ENCODE results near the gene RPS8. TPM values are rescaled to one million over a fixed set of nuclear protein-coding genes. Genes with fewer than 3 reads are reported as not detected.

The RPS8 gene
- total RNA-seq, 1 donor = 1,221 TPM

DNA sequence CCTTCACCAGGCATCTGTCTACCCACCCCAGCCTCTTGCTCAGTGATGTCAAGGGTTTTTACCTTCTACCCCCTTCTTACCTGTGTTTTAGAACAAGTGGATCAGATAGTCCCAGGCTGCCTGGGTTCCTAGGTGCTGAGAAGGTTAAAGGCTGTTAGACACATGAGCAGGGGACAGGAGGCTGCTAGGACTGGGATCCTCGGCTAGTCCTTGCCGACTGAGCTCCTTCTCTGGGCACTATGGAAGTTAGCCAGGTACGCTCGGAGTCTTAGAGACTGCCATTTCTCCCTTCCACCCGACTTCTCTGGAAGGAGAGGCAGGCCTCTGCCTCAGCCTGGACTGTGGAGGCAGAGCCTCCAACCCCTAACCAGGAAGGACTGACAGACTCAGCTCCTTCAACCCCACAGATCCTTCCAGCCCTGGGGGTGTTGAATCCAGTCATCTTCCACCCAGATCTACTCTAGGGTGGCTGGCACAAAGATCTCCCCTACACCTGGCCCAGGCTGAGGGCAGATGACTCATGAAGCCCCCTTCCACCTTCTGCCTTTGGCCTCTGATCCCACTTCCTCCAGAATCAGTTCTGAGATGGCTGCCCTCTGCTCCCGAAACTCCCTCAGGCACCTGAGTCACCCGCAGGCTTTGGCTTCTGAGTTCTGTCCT, 31.5 kb downstream of the RPS8 start, which contains the start of gene DYNLT4:
TSS of gene DYNLT4 (minus strand) at position 648 of the 660 bp plus-strand sequence. CDS start 683 bp downstream, outside the sequence.
- peak within 1 kb of the TSS; percentile 74 for H2AFZ ChIP-seq (ENCODE audit: low read length)
- H3K4me3 ChIP-seq (ENCODE audit: insufficient read depth, low read length) = peak within 1 kb of the TSS; percentile 55
- TF ChIP-seq, protein P1, sequence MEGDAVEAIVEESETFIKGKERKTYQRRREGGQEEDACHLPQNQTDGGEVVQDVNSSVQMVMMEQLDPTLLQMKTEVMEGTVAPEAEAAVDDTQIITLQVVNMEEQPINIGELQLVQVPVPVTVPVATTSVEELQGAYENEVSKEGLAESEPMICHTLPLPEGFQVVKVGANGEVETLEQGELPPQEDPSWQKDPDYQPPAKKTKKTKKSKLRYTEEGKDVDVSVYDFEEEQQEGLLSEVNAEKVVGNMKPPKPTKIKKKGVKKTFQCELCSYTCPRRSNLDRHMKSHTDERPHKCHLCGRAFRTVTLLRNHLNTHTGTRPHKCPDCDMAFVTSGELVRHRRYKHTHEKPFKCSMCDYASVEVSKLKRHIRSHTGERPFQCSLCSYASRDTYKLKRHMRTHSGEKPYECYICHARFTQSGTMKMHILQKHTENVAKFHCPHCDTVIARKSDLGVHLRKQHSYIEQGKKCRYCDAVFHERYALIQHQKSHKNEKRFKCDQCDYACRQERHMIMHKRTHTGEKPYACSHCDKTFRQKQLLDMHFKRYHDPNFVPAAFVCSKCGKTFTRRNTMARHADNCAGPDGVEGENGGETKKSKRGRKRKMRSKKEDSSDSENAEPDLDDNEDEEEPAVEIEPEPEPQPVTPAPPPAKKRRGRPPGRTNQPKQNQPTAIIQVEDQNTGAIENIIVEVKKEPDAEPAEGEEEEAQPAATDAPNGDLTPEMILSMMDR (IDR thresholded peaks at IDR 0.05; ENCODE audit: extremely low read depth, low read depth, low read length) = no peak
- peaks cover 57% of the 10 kb centered on the region for H3K36me3 ChIP-seq (ENCODE audit: insufficient read depth, low read length)
- H3K9me3 ChIP-seq (ENCODE audit: low read depth, low read length) = no peaks in the 10 kb centered on the region
- peak within 1 kb of the TSS; percentile 56 for H3K4me2 ChIP-seq (ENCODE audit: insufficient read depth, low read length)
- no peaks in the 10 kb centered on the region for H3K27me3 ChIP-seq (ENCODE audit: insufficient read depth, low read length)
- peak; percentile 86 for DNase-seq (ENCODE audit: insufficient read length, low spot score, missing footprints)
- peaks cover 50% of the 10 kb centered on the region for H3K79me2 ChIP-seq (ENCODE audit: insufficient read depth, low read length)
- peaks cover 16% of the 10 kb centered on the region for H4K20me1 ChIP-seq (ENCODE audit: insufficient read depth, low read length)
- peak within 1 kb of the TSS; percentile 99 for H3K27ac ChIP-seq (ENCODE audit: low read depth, low read length)
- H3K4me1 ChIP-seq (ENCODE audit: insufficient read depth, low read length) = peaks cover 79% of the 10 kb centered on the region

- peak overlapping the region; percentile 74 for H2AFZ ChIP-seq (ENCODE audit: low read length)
- peaks cover 46% of the 10 kb centered on the region for H3K79me2 ChIP-seq (ENCODE audit: insufficient read depth, low read length)
- peaks cover 76% of the 10 kb centered on the region for H3K4me1 ChIP-seq (ENCODE audit: insufficient read depth, low read length)
- TF ChIP-seq, protein P1 (IDR thresholded peaks at IDR 0.05; ENCODE audit: extremely low read depth, low read depth, low read length) = no peak
- H3K27ac ChIP-seq (ENCODE audit: low read depth, low read length) = peak overlapping the region; percentile 99
- peaks cover 51% of the 10 kb centered on the region for H3K36me3 ChIP-seq (ENCODE audit: insufficient read depth, low read length)
- H3K4me2 ChIP-seq (ENCODE audit: insufficient read depth, low read length) = peak overlapping the region; percentile 56
- H4K20me1 ChIP-seq (ENCODE audit: insufficient read depth, low read length) = peaks cover 9% of the 10 kb centered on the region
- H3K9me3 ChIP-seq (ENCODE audit: low read depth, low read length) = no peaks in the 10 kb centered on the region
- DNase-seq (ENCODE audit: insufficient read length, low spot score, missing footprints) = peak; percentile 100
- peak overlapping the region; percentile 55 for H3K4me3 ChIP-seq (ENCODE audit: insufficient read depth, low read length)
- no peaks in the 10 kb centered on the region for H3K27me3 ChIP-seq (ENCODE audit: insufficient read depth, low read length)
Observed at GRCh38 chr1:44807364-44808062, 32.2 kb downstream of the RPS8 start.

DNA sequence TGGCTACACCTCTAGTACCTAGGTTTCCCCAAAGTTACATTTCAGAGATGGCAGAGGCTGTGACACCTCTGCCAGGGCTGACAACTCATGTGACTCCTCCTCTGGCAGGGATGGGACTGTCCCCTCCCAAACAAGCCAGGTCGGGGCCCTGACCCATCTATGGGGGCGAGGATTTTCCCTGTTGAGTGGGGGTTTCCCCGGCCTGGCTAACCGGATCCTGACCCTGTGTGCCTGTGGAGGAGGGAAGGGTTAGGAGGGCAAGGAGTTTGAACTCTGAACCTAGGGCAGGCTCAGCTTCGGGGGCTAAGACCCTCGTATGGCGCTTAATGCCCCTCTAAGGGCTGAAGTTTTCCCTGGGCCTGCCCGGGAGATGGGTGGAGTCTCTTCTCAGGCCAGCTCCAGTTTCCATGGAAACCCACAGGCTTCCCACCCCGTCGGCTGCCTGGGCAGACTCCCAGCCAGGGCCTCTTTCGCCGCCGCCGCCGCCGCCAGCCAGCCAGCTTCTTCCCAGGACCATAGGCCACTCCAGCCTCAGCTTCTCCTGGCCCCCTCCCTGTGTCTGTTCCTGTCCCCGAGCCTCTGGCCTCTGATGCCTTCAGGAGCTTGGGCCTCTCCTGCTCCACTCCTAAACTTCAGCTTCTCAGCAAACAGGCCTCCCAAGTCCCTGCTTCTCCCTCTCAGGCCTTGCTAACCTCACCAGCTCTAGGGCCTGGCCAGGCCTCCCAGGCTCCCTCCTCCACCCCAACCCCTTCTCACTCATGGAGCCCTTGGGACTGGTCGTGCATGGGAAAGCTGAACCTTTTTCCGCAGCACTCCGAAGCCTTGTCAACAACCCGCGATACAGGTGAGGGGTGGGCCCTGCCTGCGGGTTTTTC, 33.0 kb downstream of the RPS8 start, which contains the start of gene BTBD19:
TSS of gene BTBD19 (plus strand) at position 461 of the 875 bp plus-strand sequence. CDS start at position 759, 298 bp downstream.
- Histone ChIP-seq H4K20me1 (ENCODE audit: insufficient read depth, low read length) (peaks cover 5% of the 10 kb centered on the region), H3K79me2 (ENCODE audit: insufficient read depth, low read length) (peaks cover 38% of the 10 kb centered on the region), H3K27ac (ENCODE audit: low read depth, low read length) (peak within 1 kb of the TSS; percentile 99), H3K9me3 (ENCODE audit: low read depth, low read length) (no peaks in the 10 kb centered on the region), H3K4me3 (ENCODE audit: insufficient read depth, low read length) (peak within 1 kb of the TSS; percentile 55), H2AFZ (ENCODE audit: low read length) (peak within 1 kb of the TSS; percentile 74), H3K36me3 (ENCODE audit: insufficient read depth, low read length) (peaks cover 48% of the 10 kb centered on the region), H3K4me1 (ENCODE audit: insufficient read depth, low read length) (peaks cover 70% of the 10 kb centered on the region), H3K4me2 (ENCODE audit: insufficient read depth, low read length) (peak within 1 kb of the TSS; percentile 56), H3K27me3 (ENCODE audit: insufficient read depth, low read length) (no peaks in the 10 kb centered on the region)
- TF ChIP-seq, protein P1 (IDR thresholded peaks at IDR 0.05; ENCODE audit: extremely low read depth, low read depth, low read length) = no peak
- peak; percentile 99 for DNase-seq (ENCODE audit: insufficient read length, low spot score, missing footprints)

Data from osteoblast (primary cell).